Posterior vena cava (tissue), 2 donors: ENCODE results near the gene ARHGEF10L. TPM values are rescaled to one million over a fixed set of nuclear protein-coding genes. Genes with fewer than 3 reads are reported as not detected.
"Not testable (repeated sequence)": the region's sequence is repeated elsewhere in the genome, so short reads cannot be mapped to it uniquely, and the experiment has no call there.

Experiments
- DNase-seq: peaks from one replicate; pipeline ENCODE4 v3.0.0-alpha.2; 2020; ENCODE audit warnings: low spot score
- intact Hi-C, 2 donors: fragments of 100-400 bp; cut with DNase I; formaldehyde crosslinking; loops; one replicate each; pipeline versions ENCODE4 v1.14.1 to v1.14.2; 2022 to 2023
- long read RNA-seq, 2 donors: library from polyadenylated mRNA; unstranded; transcript quantifications; one replicate each; pipeline ENCODE4 v2.0.0, GENCODE V29; 2020 to 2021
- total RNA-seq, 2 donors: library from RNA; stranded (reverse); fragmentation: NEBNext Ultra II Directional; extraction: Animal tissue kit (Norgen Biotek cat#: 25700); gene quantifications; one replicate each; pipeline ENCODE4 v1.2.1, GENCODE V29; 2021
- donor health status: DM: yes; HTN: yes; CAD: no.
- donor health status: DM: yes; HTN: yes; CAD: no.

Gene ARHGEF10L
- total RNA-seq: 100 to 1,000 TPM; 103 to 111 TPM
- long read RNA-seq, donor 1, partial matches to known transcripts: 24 of 50 reads
- long read RNA-seq, donor 1, other reads (novel, unspliced or antisense): 25 of 50 reads
- long read RNA-seq, donor 2, transcript ARHGEF10L-203 (20 exons, 3,685 nt): major isoform, 6 of 107 reads
- long read RNA-seq, donor 2, partial matches to known transcripts: 71 of 107 reads
- long read RNA-seq, donor 2, other reads (novel, unspliced or antisense): 28 of 107 reads

GRCh38 chr1:17539477-17540254 lies at the start of gene ARHGEF10L:
Gene ARHGEF10L, plus strand, starts transcription at chr1:17539698. Its CDS starts 40,898 bp downstream, at chr1:17580596.
- intact Hi-C loops: loop anchor here in 1 of 2 donors (5.0 kb wide), 1 partner anchor 43 kb away; no protein-coding TSS in a partner anchor
- no peak for DNase-seq

- not testable (repeated sequence) for DNase-seq
- intact Hi-C loops: loop anchor here in 1 of 2 donors (10.0 kb wide), 3 partner anchors 335 to 615 kb away; partner anchors contain the start of gene IGSF21
Observed at GRCh38 chr1:17489768-17490417, 49.6 kb upstream of the ARHGEF10L start.

- DNase-seq: not testable (repeated sequence)
- intact Hi-C loops: loop anchor here in 1 of 2 donors (10.0 kb wide), 3 partner anchors 334 to 614 kb away; partner anchors contain the start of gene IGSF21
Observed at GRCh38 chr1:17490667-17491066, 48.8 kb upstream of the ARHGEF10L start.

GRCh38 chr1:17494114-17494729 lies 45.3 kb upstream of the ARHGEF10L start:
- intact Hi-C loops: loop anchor here in 1 of 2 donors (10.0 kb wide), 3 partner anchors 331 to 611 kb away; partner anchors contain the start of gene IGSF21
- peak; percentile 90 for DNase-seq

- no peak for DNase-seq
- intact Hi-C loops: loop anchor here in 1 of 2 donors (10.0 kb wide), 3 partner anchors 328 to 608 kb away; partner anchors contain the start of gene IGSF21
Observed at GRCh38 chr1:17496419-17496818, 43.1 kb upstream of the ARHGEF10L start.

- intact Hi-C loops: loop anchor here in 1 of 2 donors (10.0 kb wide), 3 partner anchors 327 to 607 kb away; partner anchors contain the start of gene IGSF21
- no peak for DNase-seq
Observed at GRCh38 chr1:17498214-17498613, 41.3 kb upstream of the ARHGEF10L start.

- intact Hi-C loops: loop anchor here (5.0 kb wide), 1 partner anchor 105 kb away; no protein-coding TSS in a partner anchor
- DNase-seq: peak; percentile 95
Observed at GRCh38 chr1:17502326-17502778, 37.1 kb upstream of the ARHGEF10L start.

- intact Hi-C loops: loop anchor here (5.0 kb wide), 1 partner anchor 104 kb away; no protein-coding TSS in a partner anchor
- DNase-seq: no peak
Observed at GRCh38 chr1:17503146-17503545, 36.4 kb upstream of the ARHGEF10L start.

- intact Hi-C loops, DNase-seq: not testable (repeated sequence)
Observed at GRCh38 chr1:17507200-17507599, 32.3 kb upstream of the ARHGEF10L start.

- intact Hi-C loops: no loop called here
- no peak for DNase-seq
Observed at GRCh38 chr1:17507915-17508314, 31.6 kb upstream of the ARHGEF10L start.

- intact Hi-C loops: no loop called here
Observed at GRCh38 chr1:17509363-17509762, 30.1 kb upstream of the ARHGEF10L start.

GRCh38 chr1:17510138-17510537 lies 29.4 kb upstream of the ARHGEF10L start:
- intact Hi-C loops: loop anchor here in 1 of 2 donors (10.0 kb wide), 1 partner anchor 1665 kb away; no protein-coding TSS in a partner anchor
- DNase-seq: no peak

More at GRCh38 chr1:17509363-17509762, 30.1 kb upstream of the ARHGEF10L start:
- no peak for DNase-seq

GRCh38 chr1:17511188-17511587 lies 28.3 kb upstream of the ARHGEF10L start:
- no peak for DNase-seq
- intact Hi-C loops: loop anchor here in 1 of 2 donors (10.0 kb wide), 1 partner anchor 1664 kb away; no protein-coding TSS in a partner anchor

- intact Hi-C loops: loop anchor here in 1 of 2 donors (10.0 kb wide), 1 partner anchor 1662 kb away; no protein-coding TSS in a partner anchor
- DNase-seq: no peak
Observed at GRCh38 chr1:17513131-17513530, 26.4 kb upstream of the ARHGEF10L start.

- intact Hi-C loops: loop anchor here in 1 of 2 donors (10.0 kb wide), 1 partner anchor 1660 kb away; no protein-coding TSS in a partner anchor
- no peak for DNase-seq
Observed at GRCh38 chr1:17514776-17515175, 24.7 kb upstream of the ARHGEF10L start.

GRCh38 chr1:17515902-17516301 lies 23.6 kb upstream of the ARHGEF10L start:
- intact Hi-C loops: loop anchor here in 1 of 2 donors (10.0 kb wide), 1 partner anchor 1659 kb away; no protein-coding TSS in a partner anchor
- no peak for DNase-seq

GRCh38 chr1:17516303-17517214 lies 22.9 kb upstream of the ARHGEF10L start:
- intact Hi-C loops: loop anchor here in 1 of 2 donors (10.0 kb wide), 1 partner anchor 1658 kb away; no protein-coding TSS in a partner anchor
- DNase-seq: no peak
